PFSK-1 (cell line): ENCODE results near the gene CLEC11A.

ENCODE experiments used
- FOXP2 ChIP-seq: optimal IDR thresholded peaks from 2 replicates; pipeline ENCODE3; 2011; ENCODE audit warnings: borderline replicate concordance, control low read depth, inconsistent platforms; ENCODE audit not compliant: insufficient read depth; ENCODE audit errors: extremely low read length, extremely low read depth
- POLR2AphosphoS5 ChIP-seq: IDR thresholded peaks from 2 replicates; pipeline ENCODE4 v1.6.1; 2012; ENCODE audit warnings: low read depth, mild to moderate bottlenecking, control low read depth, low read length, moderate library complexity
- SIN3A ChIP-seq: IDR thresholded peaks from 2 replicates; pipeline ENCODE4 v1.6.1; 2012; ENCODE audit warnings: mild to moderate bottlenecking, low read length, moderate library complexity, borderline replicate concordance; ENCODE audit not compliant: insufficient read depth
- TAF1 ChIP-seq: IDR thresholded peaks from 2 replicates; pipeline ENCODE4 v1.6.1; 2012; ENCODE audit warnings: low read length, control low read depth, borderline replicate concordance; ENCODE audit not compliant: insufficient read depth
- TF ChIP-seq, protein P1 (sequence below), 2 experiments: IDR thresholded peaks; 2 replicates each; pipeline versions ENCODE4 v1.6.1 to v1.8.0; 2011 to 2012; ENCODE audit warnings: low read depth in 2 of 2, low read length in 2 of 2, control low read depth in 1 of 2, inconsistent platforms in 1 of 2, mild to moderate bottlenecking in 1 of 2, moderate library complexity in 1 of 2; ENCODE audit not compliant: insufficient read depth in 1 of 2

CLEC11A gene

DNA sequence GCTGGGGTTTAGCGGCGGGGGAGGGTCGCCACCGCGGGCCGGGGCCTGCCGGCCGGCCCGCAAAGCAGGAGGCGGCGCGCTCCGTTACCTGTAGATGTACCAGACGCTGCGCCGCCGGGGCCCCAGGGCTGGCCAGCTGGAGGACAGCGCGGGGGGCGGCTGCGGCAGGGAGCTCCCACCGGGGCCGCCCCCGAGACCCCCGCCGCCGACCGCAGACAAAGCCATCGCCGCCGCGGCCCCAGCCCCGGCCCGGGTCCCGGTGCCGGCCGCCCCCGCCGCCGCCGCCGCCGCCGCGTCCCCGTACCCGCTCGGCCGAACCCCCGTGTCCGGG lies 28.4 kb upstream of the CLEC11A start:
- TF ChIP-seq POLR2AphosphoS5, result no peak
- TF ChIP-seq, protein P1, sequence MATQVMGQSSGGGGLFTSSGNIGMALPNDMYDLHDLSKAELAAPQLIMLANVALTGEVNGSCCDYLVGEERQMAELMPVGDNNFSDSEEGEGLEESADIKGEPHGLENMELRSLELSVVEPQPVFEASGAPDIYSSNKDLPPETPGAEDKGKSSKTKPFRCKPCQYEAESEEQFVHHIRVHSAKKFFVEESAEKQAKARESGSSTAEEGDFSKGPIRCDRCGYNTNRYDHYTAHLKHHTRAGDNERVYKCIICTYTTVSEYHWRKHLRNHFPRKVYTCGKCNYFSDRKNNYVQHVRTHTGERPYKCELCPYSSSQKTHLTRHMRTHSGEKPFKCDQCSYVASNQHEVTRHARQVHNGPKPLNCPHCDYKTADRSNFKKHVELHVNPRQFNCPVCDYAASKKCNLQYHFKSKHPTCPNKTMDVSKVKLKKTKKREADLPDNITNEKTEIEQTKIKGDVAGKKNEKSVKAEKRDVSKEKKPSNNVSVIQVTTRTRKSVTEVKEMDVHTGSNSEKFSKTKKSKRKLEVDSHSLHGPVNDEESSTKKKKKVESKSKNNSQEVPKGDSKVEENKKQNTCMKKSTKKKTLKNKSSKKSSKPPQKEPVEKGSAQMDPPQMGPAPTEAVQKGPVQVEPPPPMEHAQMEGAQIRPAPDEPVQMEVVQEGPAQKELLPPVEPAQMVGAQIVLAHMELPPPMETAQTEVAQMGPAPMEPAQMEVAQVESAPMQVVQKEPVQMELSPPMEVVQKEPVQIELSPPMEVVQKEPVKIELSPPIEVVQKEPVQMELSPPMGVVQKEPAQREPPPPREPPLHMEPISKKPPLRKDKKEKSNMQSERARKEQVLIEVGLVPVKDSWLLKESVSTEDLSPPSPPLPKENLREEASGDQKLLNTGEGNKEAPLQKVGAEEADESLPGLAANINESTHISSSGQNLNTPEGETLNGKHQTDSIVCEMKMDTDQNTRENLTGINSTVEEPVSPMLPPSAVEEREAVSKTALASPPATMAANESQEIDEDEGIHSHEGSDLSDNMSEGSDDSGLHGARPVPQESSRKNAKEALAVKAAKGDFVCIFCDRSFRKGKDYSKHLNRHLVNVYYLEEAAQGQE (IDR thresholded peaks at IDR 0.05; ENCODE audit: insufficient read depth in 1 of 2, low read depth in 2 of 2, low read length in 2 of 2), result no peak
- no peak for TF ChIP-seq TAF1
- TF ChIP-seq FOXP2, result no peak
- no peak for TF ChIP-seq SIN3A

DNA sequence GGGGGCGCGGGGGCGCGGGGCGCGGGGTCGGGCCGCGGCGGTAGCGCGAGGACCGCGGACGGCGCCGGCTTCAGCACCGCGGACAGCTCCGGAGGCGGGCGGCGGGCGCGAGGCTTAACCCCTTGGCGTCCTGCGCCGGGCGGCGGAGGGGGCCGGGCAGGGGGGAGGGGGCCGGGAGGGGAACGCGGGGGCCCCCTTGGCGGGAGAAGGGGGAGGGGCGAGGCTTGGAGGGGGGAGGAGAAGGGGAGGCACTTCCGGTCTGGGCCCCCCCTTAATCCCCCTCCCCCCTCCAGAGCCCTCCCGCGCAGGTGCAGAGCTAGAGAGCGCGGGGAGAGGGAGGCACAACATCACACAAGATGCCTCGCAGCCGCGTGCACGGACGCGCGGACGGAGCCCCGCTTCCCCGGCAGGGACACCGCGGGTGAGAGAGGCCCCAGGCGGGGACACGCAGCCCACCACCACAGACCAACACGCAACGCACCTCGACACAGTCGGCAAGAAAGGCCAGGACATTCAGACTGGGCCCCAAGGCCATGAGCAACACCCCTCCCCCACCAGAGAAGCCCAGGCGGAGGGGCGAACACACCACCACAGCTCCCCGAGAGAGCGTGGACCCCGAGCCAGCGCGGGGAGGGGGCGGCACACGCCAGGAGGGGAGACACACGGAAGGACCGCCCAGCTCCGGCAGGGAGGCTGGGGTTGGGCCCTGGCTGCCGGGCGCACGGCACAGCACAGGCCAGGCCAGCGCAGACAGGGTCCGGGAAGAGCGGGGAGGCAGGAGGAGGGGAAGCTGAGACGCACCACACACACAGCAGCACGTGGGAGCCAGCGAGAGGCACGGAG lies 27.7 kb upstream of the CLEC11A start:
- TF ChIP-seq SIN3A (no peak), FOXP2 (no peak)
- TF ChIP-seq, protein P1 (IDR thresholded peaks at IDR 0.05; ENCODE audit: insufficient read depth in 1 of 2, low read depth in 2 of 2, low read length in 2 of 2), result peak; percentile 85 to 90

DNA sequence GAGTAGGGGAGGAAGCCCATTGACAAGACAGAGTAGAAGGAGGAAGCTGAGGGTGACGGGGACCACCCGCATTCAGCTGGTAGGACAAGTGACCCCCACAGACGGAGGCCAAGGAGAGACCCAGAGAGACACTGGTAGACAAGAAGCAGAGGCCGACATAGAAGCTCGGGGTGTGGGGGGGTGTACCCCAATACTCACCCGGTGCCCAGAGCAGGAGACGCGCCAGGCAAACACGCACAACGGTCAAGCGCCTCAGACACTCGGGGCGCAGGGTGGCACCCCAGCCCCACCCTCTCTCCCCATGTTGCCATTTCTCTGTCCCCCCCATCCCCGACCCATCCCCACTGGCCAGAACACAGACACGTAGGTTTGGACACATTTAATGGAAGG lies 27.1 kb upstream of the CLEC11A start:
- TF ChIP-seq, protein P1 (IDR thresholded peaks at IDR 0.05; ENCODE audit: insufficient read depth in 1 of 2, low read depth in 2 of 2, low read length in 2 of 2), result no peak
- TF ChIP-seq TAF1 (no peak), SIN3A (no peak)

DNA sequence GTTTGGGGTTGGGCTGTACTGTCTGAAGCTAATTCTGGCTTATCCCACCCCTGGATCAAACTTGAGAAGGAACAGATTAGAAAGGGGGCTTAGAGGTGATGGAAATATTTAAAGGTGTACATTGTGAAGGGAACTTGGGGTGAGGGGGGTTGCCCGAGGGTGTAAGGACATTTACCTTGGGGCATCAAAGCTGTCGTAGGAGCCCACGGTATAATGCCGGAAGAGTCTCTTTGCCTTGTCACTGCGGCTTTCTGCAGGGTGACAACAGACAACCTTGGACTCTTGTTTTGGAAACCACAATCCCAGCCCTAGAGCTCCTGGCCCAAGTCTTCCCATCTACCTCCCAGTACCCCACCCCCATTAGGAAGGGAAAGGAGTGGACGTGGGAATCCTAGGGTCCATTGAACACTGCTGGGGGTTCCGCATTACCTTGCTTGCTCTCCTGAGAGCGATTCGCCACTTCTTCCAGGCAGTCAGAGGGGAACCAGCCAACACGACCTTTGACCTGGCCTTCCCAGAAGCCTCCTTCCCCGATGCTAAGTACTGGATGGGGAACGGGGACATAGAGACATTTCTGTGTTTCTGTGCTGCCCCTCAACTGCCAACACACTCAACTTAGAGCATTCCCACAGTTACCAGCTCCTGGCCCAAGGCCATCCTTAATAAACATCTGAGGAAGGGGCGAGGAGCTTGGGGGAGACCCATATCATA lies 25.6 kb upstream of the CLEC11A start:
- TF ChIP-seq, protein P1 (IDR thresholded peaks at IDR 0.05; ENCODE audit: insufficient read depth in 1 of 2, low read depth in 2 of 2, low read length in 2 of 2), result no peak
- no peak for TF ChIP-seq POLR2AphosphoS5
- no peak for TF ChIP-seq SIN3A
- TF ChIP-seq TAF1, result no peak
- TF ChIP-seq FOXP2, result no peak
